Sigmoid colon (tissue), 7 donors: ENCODE data around the gene DNAH9. TPM values are rescaled to one million over a fixed set of nuclear protein-coding genes. Genes with fewer than 3 reads are reported as not detected.

Source experiments
- DNase-seq: peaks from one replicate; pipeline ENCODE4 v3.0.0-alpha.2; 2019
- H3K27ac ChIP-seq, 4 donors: fragments of 200-600 bp; sonication (generic); one replicate each; pipeline ENCODE4 v1.5.1; 2016 to 2019; ENCODE audit warnings: mild to moderate bottlenecking in 1 of 4
- H3K27me3 ChIP-seq, 3 donors: fragments of 200-600 bp; sonication (generic); one replicate each; pipeline ENCODE4 v1.5.1; 2019; ENCODE audit warnings: mild to moderate bottlenecking in 1 of 3
- H3K36me3 ChIP-seq, 4 donors: fragments of 200-600 bp; sonication (generic); one replicate each; pipeline ENCODE4 v1.5.1; 2016 to 2019
- H3K4me1 ChIP-seq, 4 donors: fragments of 200-600 bp; sonication (generic); one replicate each; pipeline ENCODE4 v1.5.1; 2017 to 2019
- H3K4me3 ChIP-seq, 4 donors: fragments of 200-600 bp; sonication (generic); one replicate each; pipeline ENCODE4 v1.5.1; 2017 to 2019; ENCODE audit warnings: mild to moderate bottlenecking in 2 of 4, moderate library complexity in 1 of 4
- H3K9me3 ChIP-seq, 4 donors: fragments of 200-600 bp in 3 of 4; sonication (generic) in 3 of 4; one replicate each; pipeline versions ENCODE4 v1.5.1 to v1.6.1; 2013 to 2019
- CTCF ChIP-seq, 4 experiments: fragments of 450-650 bp in 3 of 4; fragments of 200-600 bp in 1 of 4; IDR thresholded peaks; one replicate each; pipeline ENCODE4 v1.5.1; 2016 to 2019; ENCODE audit warnings: antibody characterized with exemption in 4 of 4, mild to moderate bottlenecking in 3 of 4, moderate library complexity in 2 of 4
- EP300 ChIP-seq, 4 donors: sonication (generic); formaldehyde crosslinking; IDR thresholded peaks; one replicate each; pipeline ENCODE4 v1.6.1; 2017; ENCODE audit warnings: antibody characterized with exemption in 4 of 4
- POLR2A ChIP-seq, 2 donors: fragments of 450-650 bp; IDR thresholded peaks; one replicate each; pipeline ENCODE4 v1.6.1; 2016; ENCODE audit warnings: antibody characterized with exemption in 2 of 2, mild to moderate bottlenecking in 2 of 2, moderate library complexity in 2 of 2
- POLR2AphosphoS5 ChIP-seq, 4 donors: sonication (generic); formaldehyde crosslinking; IDR thresholded peaks; one replicate each; pipeline ENCODE4 v1.6.1; 2017; ENCODE audit warnings: antibody characterized with exemption in 4 of 4
- WGBS, 2 donors: extraction: QIAGEN DNeasy Blood & Tissue Kit; methylation state at CpG; one replicate each; pipeline ENCODE4 v1.1.7; 2013; 5-methylcytosine and 5-hydroxymethylcytosine counted together
- intact Hi-C: fragments of 100-400 bp; cut with DNase I; formaldehyde crosslinking; loops from one replicate; pipeline ENCODE4 v1.15.1; 2023
- polyA plus RNA-seq, 3 donors: library from polyadenylated mRNA; stranded (reverse); fragments of 200-250 nt; gene quantifications; one replicate each; pipeline ENCODE4 v1.2.3, GENCODE V29; 2013
- total RNA-seq, 4 donors: library from RNA; depleted of rRNA; stranded (reverse); fragments of >200 nt; gene quantifications; one replicate each; pipeline ENCODE4 v1.1.0, GENCODE V29; 2016
- donor health status: healthy with polysubstance abuse.
- donor health status: Bipolar disorder and iron deficiency.
- donor health status: healthy.

The DNAH9 gene
- total and polyA plus RNA-seq, 7 donors, result under 0.01 to 3.0 (median 0.27) TPM; not detected in 2

- TF ChIP-seq POLR2AphosphoS5 (IDR thresholded peaks at IDR 0.05) (no peak), EP300 (IDR thresholded peaks at IDR 0.05) (no peak), CTCF (IDR thresholded peaks at IDR 0.05) (no peak), POLR2A (IDR thresholded peaks at IDR 0.05) (no peak)
- H3K4me3 ChIP-seq, result no peak overlapping the region
- H3K27ac ChIP-seq, result no peak overlapping the region
- H3K9me3 ChIP-seq, result no peaks in the 10 kb centered on the region
- intact Hi-C loops, result no loop called here
- H3K4me1 ChIP-seq, result no peaks in the 10 kb centered on the region
- 80 to 82% methylated on average over 10 of the region's 10 CpGs for WGBS, 2 donors
- no peak for DNase-seq
- H3K27me3 ChIP-seq, result no peaks in the 10 kb centered on the region
- no peaks in the 10 kb centered on the region for H3K36me3 ChIP-seq
Observed at GRCh38 chr17:11642655-11643054, 44.4 kb downstream of the DNAH9 start.

GRCh38 chr17:11643851-11644250 is 45.6 kb downstream of the DNAH9 start:
- H3K4me3 ChIP-seq, result no peak overlapping the region
- no peaks in the 10 kb centered on the region for H3K36me3 ChIP-seq
- no peaks in the 10 kb centered on the region for H3K4me1 ChIP-seq
- 76 to 85% methylated on average over 7 of the region's 7 CpGs for WGBS, 2 donors
- TF ChIP-seq POLR2A (IDR thresholded peaks at IDR 0.05) (no peak), EP300 (IDR thresholded peaks at IDR 0.05) (no peak), CTCF (IDR thresholded peaks at IDR 0.05) (no peak), POLR2AphosphoS5 (IDR thresholded peaks at IDR 0.05) (no peak)
- H3K27me3 ChIP-seq, result no peaks in the 10 kb centered on the region
- no peak for DNase-seq
- intact Hi-C loops, result loop anchor here (2.0 kb wide), 1 partner anchor 767 kb away; no protein-coding TSS in a partner anchor
- no peak overlapping the region for H3K27ac ChIP-seq
- H3K9me3 ChIP-seq, result no peaks in the 10 kb centered on the region

GRCh38 chr17:11644265-11645212 is 46.3 kb downstream of the DNAH9 start:
- no peaks in the 10 kb centered on the region for H3K4me1 ChIP-seq
- peak; percentile 80 for DNase-seq
- TF ChIP-seq EP300 (IDR thresholded peaks at IDR 0.05) (no peak), CTCF (IDR thresholded peaks at IDR 0.05) (peak; percentile 37 to 80 (median 60)), POLR2AphosphoS5 (IDR thresholded peaks at IDR 0.05) (peak in 2 of 4 donors; percentile 32 to 62), POLR2A (IDR thresholded peaks at IDR 0.05) (no peak)
- intact Hi-C loops, result loop anchor here (2.0 kb wide), 1 partner anchor 768 kb away; no protein-coding TSS in a partner anchor
- no peak overlapping the region for H3K27ac ChIP-seq
- H3K27me3 ChIP-seq, result no peaks in the 10 kb centered on the region
- H3K4me3 ChIP-seq, result no peak overlapping the region
- no peaks in the 10 kb centered on the region for H3K36me3 ChIP-seq
- H3K9me3 ChIP-seq, result no peaks in the 10 kb centered on the region
- WGBS, 2 donors, result 11 to 34% methylated on average over 18 of the region's 18 CpGs

- Histone ChIP-seq H3K27ac (no peak overlapping the region), H3K4me1 (no peaks in the 10 kb centered on the region), H3K27me3 (no peaks in the 10 kb centered on the region), H3K9me3 (no peaks in the 10 kb centered on the region), H3K4me3 (no peak overlapping the region), H3K36me3 (no peaks in the 10 kb centered on the region)
- intact Hi-C loops, result loop anchor here (2.0 kb wide), 1 partner anchor 769 kb away; no protein-coding TSS in a partner anchor
- DNase-seq, result no peak
- no peak for TF ChIP-seq EP300 (IDR thresholded peaks at IDR 0.05)
- no peak for TF ChIP-seq POLR2AphosphoS5 (IDR thresholded peaks at IDR 0.05)
- no peak for TF ChIP-seq CTCF (IDR thresholded peaks at IDR 0.05)
- 94 to 95% methylated on average over 2 of the region's 2 CpGs for WGBS, 2 donors
Observed at GRCh38 chr17:11645426-11645825, 47.2 kb downstream of the DNAH9 start.
